Measurements from ENCODE around the gene NOD2. TPM values are rescaled to one million over a fixed set of nuclear protein-coding genes. Genes with fewer than 3 reads are reported as not detected.

NOD2 gene
- total RNA-seq, 1 experiment from 2014 or later, result 0.11 TPM

- no peaks in the 10 kb centered on the region for H3K36me3 Mint-ChIP-seq
These were observed 36.2 kb upstream of the NOD2 start for GRCh38 chr16:50657241-50657640.

GRCh38 chr16:50659806-50660205, 33.6 kb upstream of the NOD2 start:
- CTCF ChIA-PET, result interaction anchor here (1.5 to 2.2 kb wide), 2 partner anchors 66 to 147 kb away, joined by 4 to 7 read pairs; no protein-coding TSS in a partner anchor
- Mint-ChIP-seq H3K27ac (no peak overlapping the region), H3K4me1 (0 out of 2 replicates have a peak, but pooled peaks cover under 1% of the 10 kb centered on the region), H3K9me3 (peaks cover 14% of the 10 kb centered on the region), H3K4me3 (no peak overlapping the region), H3K36me3 (no peaks in the 10 kb centered on the region), H3K27me3 (ENCODE audit: low read depth) (peaks cover 5% of the 10 kb centered on the region)
- POLR2A ChIA-PET, result interaction anchor here (0.7 kb wide), 1 partner anchor 43 kb away, joined by 4 read pairs; no protein-coding TSS in a partner anchor
- no peak for DNase-seq (ENCODE audit: low spot score)
- no peak for ATAC-seq
- no peak for TF ChIP-seq NR2C2 (CRISPR knock-in tag; IDR thresholded peaks at IDR 0.05)
- TF ChIP-seq CTCF (IDR thresholded peaks at IDR 0.05), result no peak
- no peak for TF ChIP-seq GTF2I (CRISPR knock-in tag; conservative IDR thresholded peaks at IDR 0.05)
- no peak for TF ChIP-seq SP1 (CRISPR knock-in tag; conservative IDR thresholded peaks at IDR 0.05)
- no peak for TF ChIP-seq SMAD4 (CRISPR knock-in tag; IDR thresholded peaks at IDR 0.05)
- TF ChIP-seq PRDM15 (CRISPR knock-in tag; IDR thresholded peaks at IDR 0.05), result no peak
- TF ChIP-seq HMGA2 (CRISPR knock-in tag; IDR thresholded peaks at IDR 0.05), result no peak

More at GRCh38 chr16:50657241-50657640, 36.2 kb upstream of the NOD2 start:
- no peaks in the 10 kb centered on the region for H3K4me1 Mint-ChIP-seq
- ATAC-seq, result no peak
- no peak overlapping the region for H3K4me3 Mint-ChIP-seq
- DNase-seq (ENCODE audit: low spot score), result no peak
- ChIA-PET POLR2A (interaction anchor here (0.6 kb wide), 1 partner anchor 290 kb away, joined by 3 read pairs; no protein-coding TSS in a partner anchor), CTCF (interaction anchor here (1.0 to 3.0 kb wide), 6 partner anchors 8 to 64 kb away, joined by 3 to 14 read pairs (median 6); no protein-coding TSS in a partner anchor)
- H3K27me3 Mint-ChIP-seq (ENCODE audit: low read depth), result no peaks in the 10 kb centered on the region; the same call in 1 of the 2 replicates
- H3K9me3 Mint-ChIP-seq, result peaks cover 2% of the 10 kb centered on the region
- TF ChIP-seq JUN (CRISPR knock-in tag; IDR thresholded peaks at IDR 0.05), result no peak
- no peak for TF ChIP-seq IRF2 (CRISPR knock-in tag; IDR thresholded peaks at IDR 0.05; ENCODE audit: borderline replicate concordance, low read depth)
- TF ChIP-seq FOXK1 (CRISPR knock-in tag; IDR thresholded peaks at IDR 0.05), result no peak
- TF ChIP-seq NFYB (CRISPR knock-in tag; conservative IDR thresholded peaks at IDR 0.05; ENCODE audit: low read depth), result no peak
- TF ChIP-seq MLX (CRISPR knock-in tag; IDR thresholded peaks at IDR 0.05), result no peak
- no peak overlapping the region for H3K27ac Mint-ChIP-seq

GRCh38 chr16:50662306-50662940, 31.0 kb upstream of the NOD2 start:
- DNase-seq (ENCODE audit: low spot score), result no peak
- Mint-ChIP-seq H3K27me3 (ENCODE audit: low read depth) (peaks cover 5% of the 10 kb centered on the region), H3K27ac (no peak overlapping the region), H3K9me3 (peaks cover 15% of the 10 kb centered on the region), H3K4me3 (no peak overlapping the region), H3K4me1 (peaks cover 6% of the 10 kb centered on the region; the same call in 1 of the 2 replicates), H3K36me3 (no peaks in the 10 kb centered on the region)
- no peak for ATAC-seq
- ChIA-PET POLR2A (no interaction called here), CTCF (interaction anchor here (0.9 to 2.3 kb wide), 3 partner anchors 14 to 69 kb away, joined by 3 to 5 read pairs (median 4); no protein-coding TSS in a partner anchor)
- TF ChIP-seq USF1 (CRISPR knock-in tag; IDR thresholded peaks at IDR 0.05) (no peak), CTCF (IDR thresholded peaks at IDR 0.05) (no peak), ZNF281 (CRISPR knock-in tag; IDR thresholded peaks at IDR 0.05) (no peak), NR3C1 (CRISPR knock-in tag; conservative IDR thresholded peaks at IDR 0.05; ENCODE audit: low read depth) (no peak), ZNF423 (CRISPR knock-in tag; IDR thresholded peaks at IDR 0.05) (no peak), ZNF232 (CRISPR knock-in tag; IDR thresholded peaks at IDR 0.05) (no peak), KAT7 (CRISPR knock-in tag; IDR thresholded peaks at IDR 0.05; ENCODE audit: borderline replicate concordance) (no peak)
